HL-60 (cell line): Measurements from ENCODE around the gene PBRM1.

ENCODE experiments used
- TF ChIP-seq, protein P1 (sequence below): IDR thresholded peaks from one replicate; pipeline ENCODE4 v1.5.1; 2011; ENCODE audit warnings: low read length, control low read depth, inconsistent platforms; ENCODE audit not compliant: insufficient read depth
- TF ChIP-seq, protein P2 (sequence below): IDR thresholded peaks from 2 replicates; pipeline ENCODE4 v1.6.1; 2012; ENCODE audit warnings: low read depth; ENCODE audit not compliant: insufficient replicate concordance

DNA sequence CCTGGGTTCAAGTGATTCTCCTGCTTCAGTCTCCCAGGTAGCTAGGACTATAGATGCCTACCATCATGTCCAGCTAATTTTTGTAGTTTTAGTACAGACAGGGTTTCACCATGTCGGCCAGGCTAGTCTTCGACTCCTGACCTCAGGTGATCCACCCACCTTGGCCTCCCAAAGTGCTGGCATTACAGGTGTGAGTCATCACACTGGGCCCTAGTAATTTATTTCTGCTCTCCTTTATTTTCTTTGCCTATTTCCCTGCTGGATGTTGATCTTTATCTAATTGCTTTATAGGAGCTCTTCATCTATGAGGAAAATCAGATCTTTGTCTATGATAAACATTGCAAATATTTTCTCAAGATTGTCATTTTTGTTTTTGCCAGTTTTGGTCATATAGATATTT lies 117.6 kb downstream of the PBRM1 start:
- TF ChIP-seq, protein P1, sequence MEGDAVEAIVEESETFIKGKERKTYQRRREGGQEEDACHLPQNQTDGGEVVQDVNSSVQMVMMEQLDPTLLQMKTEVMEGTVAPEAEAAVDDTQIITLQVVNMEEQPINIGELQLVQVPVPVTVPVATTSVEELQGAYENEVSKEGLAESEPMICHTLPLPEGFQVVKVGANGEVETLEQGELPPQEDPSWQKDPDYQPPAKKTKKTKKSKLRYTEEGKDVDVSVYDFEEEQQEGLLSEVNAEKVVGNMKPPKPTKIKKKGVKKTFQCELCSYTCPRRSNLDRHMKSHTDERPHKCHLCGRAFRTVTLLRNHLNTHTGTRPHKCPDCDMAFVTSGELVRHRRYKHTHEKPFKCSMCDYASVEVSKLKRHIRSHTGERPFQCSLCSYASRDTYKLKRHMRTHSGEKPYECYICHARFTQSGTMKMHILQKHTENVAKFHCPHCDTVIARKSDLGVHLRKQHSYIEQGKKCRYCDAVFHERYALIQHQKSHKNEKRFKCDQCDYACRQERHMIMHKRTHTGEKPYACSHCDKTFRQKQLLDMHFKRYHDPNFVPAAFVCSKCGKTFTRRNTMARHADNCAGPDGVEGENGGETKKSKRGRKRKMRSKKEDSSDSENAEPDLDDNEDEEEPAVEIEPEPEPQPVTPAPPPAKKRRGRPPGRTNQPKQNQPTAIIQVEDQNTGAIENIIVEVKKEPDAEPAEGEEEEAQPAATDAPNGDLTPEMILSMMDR, result no peak
- TF ChIP-seq, protein P2, sequence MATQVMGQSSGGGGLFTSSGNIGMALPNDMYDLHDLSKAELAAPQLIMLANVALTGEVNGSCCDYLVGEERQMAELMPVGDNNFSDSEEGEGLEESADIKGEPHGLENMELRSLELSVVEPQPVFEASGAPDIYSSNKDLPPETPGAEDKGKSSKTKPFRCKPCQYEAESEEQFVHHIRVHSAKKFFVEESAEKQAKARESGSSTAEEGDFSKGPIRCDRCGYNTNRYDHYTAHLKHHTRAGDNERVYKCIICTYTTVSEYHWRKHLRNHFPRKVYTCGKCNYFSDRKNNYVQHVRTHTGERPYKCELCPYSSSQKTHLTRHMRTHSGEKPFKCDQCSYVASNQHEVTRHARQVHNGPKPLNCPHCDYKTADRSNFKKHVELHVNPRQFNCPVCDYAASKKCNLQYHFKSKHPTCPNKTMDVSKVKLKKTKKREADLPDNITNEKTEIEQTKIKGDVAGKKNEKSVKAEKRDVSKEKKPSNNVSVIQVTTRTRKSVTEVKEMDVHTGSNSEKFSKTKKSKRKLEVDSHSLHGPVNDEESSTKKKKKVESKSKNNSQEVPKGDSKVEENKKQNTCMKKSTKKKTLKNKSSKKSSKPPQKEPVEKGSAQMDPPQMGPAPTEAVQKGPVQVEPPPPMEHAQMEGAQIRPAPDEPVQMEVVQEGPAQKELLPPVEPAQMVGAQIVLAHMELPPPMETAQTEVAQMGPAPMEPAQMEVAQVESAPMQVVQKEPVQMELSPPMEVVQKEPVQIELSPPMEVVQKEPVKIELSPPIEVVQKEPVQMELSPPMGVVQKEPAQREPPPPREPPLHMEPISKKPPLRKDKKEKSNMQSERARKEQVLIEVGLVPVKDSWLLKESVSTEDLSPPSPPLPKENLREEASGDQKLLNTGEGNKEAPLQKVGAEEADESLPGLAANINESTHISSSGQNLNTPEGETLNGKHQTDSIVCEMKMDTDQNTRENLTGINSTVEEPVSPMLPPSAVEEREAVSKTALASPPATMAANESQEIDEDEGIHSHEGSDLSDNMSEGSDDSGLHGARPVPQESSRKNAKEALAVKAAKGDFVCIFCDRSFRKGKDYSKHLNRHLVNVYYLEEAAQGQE, result no peak
